ENCODE data around the gene EEA1. TPM values are rescaled to one million over a fixed set of nuclear protein-coding genes. Genes with fewer than 3 reads are reported as not detected.

The EEA1 gene
- total and polyA plus RNA-seq, 2 donors (not counting 1 experiment from before 2014, with no cell fraction given), result 25.6 to 46.4 TPM

GRCh38 chr12:92729773-92730305 is 199.3 kb downstream of the EEA1 start:
- H2AFZ ChIP-seq (ENCODE audit: low read length), result no peak overlapping the region
- no peaks in the 10 kb centered on the region for H4K20me1 ChIP-seq (ENCODE audit: control insufficient read depth, extremely low read depth, insufficient read depth, low read length)
- H3K9me3 ChIP-seq (ENCODE audit: control insufficient read depth, insufficient read depth, low read depth, low read length), result no peaks in the 10 kb centered on the region
- H3K9ac ChIP-seq (ENCODE audit: insufficient read depth, low read length), result no peak overlapping the region
- H3K4me2 ChIP-seq (ENCODE audit: extremely low read depth, insufficient read depth, low read length), result no peak overlapping the region
- H3K79me2 ChIP-seq (ENCODE audit: control insufficient read depth, insufficient read depth, low read length), result no peaks in the 10 kb centered on the region
- peaks cover 4% of the 10 kb centered on the region for H3K27me3 ChIP-seq (ENCODE audit: control insufficient read depth, insufficient read depth, low read length)
- no peak overlapping the region for H3K27ac ChIP-seq (ENCODE audit: insufficient read depth, low read length)
- TF ChIP-seq CTCF (conservative IDR thresholded peaks at IDR 0.05 in 1 of 2, IDR thresholded peaks at IDR 0.05 in 1 of 2; ENCODE audit: low read depth in 1 of 2, low read length in 2 of 2), result no peak
- TF ChIP-seq EZH2 (IDR thresholded peaks at IDR 0.05; ENCODE audit: low read length, missing control alignments), result no peak
- no peak overlapping the region for H3K4me3 ChIP-seq (replicated peaks in 1 of 4; ENCODE audit: control extremely low read depth in 1 of 4, insufficient read depth in 1 of 4, low read depth in 3 of 4, low read length in 4 of 4)
- H3K4me1 ChIP-seq (ENCODE audit: control insufficient read depth, extremely low read depth, insufficient read depth, low read length), result peaks cover 2% of the 10 kb centered on the region
- no peak for DNase-seq (ENCODE audit: low read depth in 2 of 2)
- no peaks in the 10 kb centered on the region for H3K36me3 ChIP-seq (ENCODE audit: control insufficient read depth, insufficient read depth, low read length)

DNA sequence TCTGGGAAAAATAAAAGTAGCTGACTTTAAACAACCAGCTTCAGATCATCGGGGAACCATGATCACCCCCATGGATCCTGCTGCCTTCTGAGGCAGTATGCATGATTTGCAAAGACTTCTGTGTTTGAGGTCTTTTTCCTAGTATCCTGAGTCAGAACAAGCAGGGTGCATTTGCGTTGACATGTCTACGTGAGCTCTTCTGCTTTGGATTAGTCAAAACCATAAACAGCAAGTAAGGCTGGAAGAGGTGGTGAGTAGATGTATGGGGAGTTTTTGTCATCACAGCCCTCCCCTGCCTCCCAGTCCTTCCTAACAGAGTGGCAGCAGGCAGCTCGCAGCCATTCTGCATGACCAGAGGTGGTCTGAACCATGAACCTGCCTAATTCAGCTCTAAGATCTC is 202.2 kb downstream of the EEA1 start:
- DNase-seq (ENCODE audit: low read depth in 2 of 2), result no peak
- H3K9me3 ChIP-seq (ENCODE audit: control insufficient read depth, insufficient read depth, low read depth, low read length), result no peaks in the 10 kb centered on the region
- TF ChIP-seq EZH2 (IDR thresholded peaks at IDR 0.05; ENCODE audit: low read length, missing control alignments) (no peak), CTCF (conservative IDR thresholded peaks at IDR 0.05 in 1 of 2, IDR thresholded peaks at IDR 0.05 in 1 of 2; ENCODE audit: low read depth in 1 of 2, low read length in 2 of 2) (no peak)
- no peak overlapping the region for H3K27ac ChIP-seq (ENCODE audit: insufficient read depth, low read length)
- H3K36me3 ChIP-seq (ENCODE audit: control insufficient read depth, insufficient read depth, low read length), result no peaks in the 10 kb centered on the region
- H3K4me2 ChIP-seq (ENCODE audit: extremely low read depth, insufficient read depth, low read length), result no peak overlapping the region
- no peak overlapping the region for H2AFZ ChIP-seq (ENCODE audit: low read length)
- H3K79me2 ChIP-seq (ENCODE audit: control insufficient read depth, insufficient read depth, low read length), result no peaks in the 10 kb centered on the region
- H3K4me3 ChIP-seq (replicated peaks in 1 of 4; ENCODE audit: control extremely low read depth in 1 of 4, insufficient read depth in 1 of 4, low read depth in 3 of 4, low read length in 4 of 4), result no peak overlapping the region
- no peaks in the 10 kb centered on the region for H4K20me1 ChIP-seq (ENCODE audit: control insufficient read depth, extremely low read depth, insufficient read depth, low read length)
- H3K27me3 ChIP-seq (ENCODE audit: control insufficient read depth, insufficient read depth, low read length), result no peaks in the 10 kb centered on the region
- no peak overlapping the region for H3K9ac ChIP-seq (ENCODE audit: insufficient read depth, low read length)
- no peaks in the 10 kb centered on the region for H3K4me1 ChIP-seq (ENCODE audit: control insufficient read depth, extremely low read depth, insufficient read depth, low read length)

- Histone ChIP-seq H3K4me1 (ENCODE audit: control insufficient read depth, extremely low read depth, insufficient read depth, low read length) (peaks cover 2% of the 10 kb centered on the region), H2AFZ (ENCODE audit: low read length) (no peak overlapping the region), H3K79me2 (ENCODE audit: control insufficient read depth, insufficient read depth, low read length) (no peaks in the 10 kb centered on the region), H3K27ac (ENCODE audit: insufficient read depth, low read length) (no peak overlapping the region), H4K20me1 (ENCODE audit: control insufficient read depth, extremely low read depth, insufficient read depth, low read length) (no peaks in the 10 kb centered on the region), H3K36me3 (ENCODE audit: control insufficient read depth, insufficient read depth, low read length) (no peaks in the 10 kb centered on the region), H3K4me2 (ENCODE audit: extremely low read depth, insufficient read depth, low read length) (no peak overlapping the region), H3K9me3 (ENCODE audit: control insufficient read depth, insufficient read depth, low read depth, low read length) (no peaks in the 10 kb centered on the region), H3K27me3 (ENCODE audit: control insufficient read depth, insufficient read depth, low read length) (no peaks in the 10 kb centered on the region), H3K4me3 (replicated peaks in 1 of 4; ENCODE audit: control extremely low read depth in 1 of 4, insufficient read depth in 1 of 4, low read depth in 3 of 4, low read length in 4 of 4) (no peak overlapping the region), H3K9ac (ENCODE audit: insufficient read depth, low read length) (no peak overlapping the region)
- no peak for TF ChIP-seq EZH2 (IDR thresholded peaks at IDR 0.05; ENCODE audit: low read length, missing control alignments)
- no peak for TF ChIP-seq CTCF (conservative IDR thresholded peaks at IDR 0.05 in 1 of 2, IDR thresholded peaks at IDR 0.05 in 1 of 2; ENCODE audit: low read depth in 1 of 2, low read length in 2 of 2)
- DNase-seq (ENCODE audit: low read depth in 2 of 2), result no peak
Observed at GRCh38 chr12:92722897-92723296, 206.2 kb downstream of the EEA1 start.
